T-helper 1 cell treated with Interleukin-12 subunit alpha and Interleukin-12 subunit beta and Interleukin-4 antibody, amounts not matched to agents 30 ng/mL and 1 ng/mL, for 36 hours (primary cell): ENCODE data around the gene NAV2. TPM values are rescaled to one million over a fixed set of nuclear protein-coding genes. Genes with fewer than 3 reads are reported as not detected.

Experiments used
- intact Hi-C: fragments of 100-400 bp; cut with micrococcal nuclease; formaldehyde crosslinking; loops from one replicate; pipeline ENCODE4 v1.15.1; 2024
- total RNA-seq: library from RNA; stranded (reverse); gene quantifications from 2 replicates; pipeline ENCODE4 v1.2.3, GENCODE V29; 2022

Gene NAV2
- total RNA-seq, 1 donor from 2014 or later: 0.29 TPM

- intact Hi-C loops: no loop called here
Measured at GRCh38 chr11:20097319-20098221, 384.9 kb downstream of the NAV2 start.

- intact Hi-C loops: no loop called here
Measured at GRCh38 chr11:20099527-20099926, 386.9 kb downstream of the NAV2 start.

GRCh38 chr11:20102397-20102796 lies 389.8 kb downstream of the NAV2 start:
- intact Hi-C loops: no loop called here

GRCh38 chr11:20103281-20103680 lies 390.6 kb downstream of the NAV2 start:
- intact Hi-C loops: no loop called here

GRCh38 chr11:20105427-20105826 lies 392.8 kb downstream of the NAV2 start:
- intact Hi-C loops: no loop called here

- intact Hi-C loops: no loop called here
Measured at GRCh38 chr11:20109731-20110445, 397.3 kb downstream of the NAV2 start.

- intact Hi-C loops: loop anchor here (1.0 kb wide), 2 partner anchors 160 to 173 kb away; no protein-coding TSS in a partner anchor
Measured at GRCh38 chr11:20110908-20111669, 398.5 kb downstream of the NAV2 start.

GRCh38 chr11:20111871-20112270 lies 399.2 kb downstream of the NAV2 start:
- intact Hi-C loops: loop anchor here (1.0 kb wide), 2 partner anchors 161 to 174 kb away; no protein-coding TSS in a partner anchor

- intact Hi-C loops: no loop called here
Measured at GRCh38 chr11:20112291-20113148, 399.9 kb downstream of the NAV2 start.

- intact Hi-C loops: no loop called here
Measured at GRCh38 chr11:20113149-20113438, 400.5 kb downstream of the NAV2 start.

- intact Hi-C loops: no loop called here
Measured at GRCh38 chr11:20114588-20114987, 402.0 kb downstream of the NAV2 start.

GRCh38 chr11:20116825-20117224 lies 404.2 kb downstream of the NAV2 start:
- intact Hi-C loops: no loop called here

- intact Hi-C loops: no loop called here
Measured at GRCh38 chr11:20117291-20117690, 404.7 kb downstream of the NAV2 start.

GRCh38 chr11:20118209-20118608 lies 405.6 kb downstream of the NAV2 start:
- intact Hi-C loops: no loop called here

GRCh38 chr11:20119315-20119714 lies 406.7 kb downstream of the NAV2 start:
- intact Hi-C loops: no loop called here

GRCh38 chr11:20120134-20120925 lies 407.7 kb downstream of the NAV2 start:
- intact Hi-C loops: no loop called here

GRCh38 chr11:20122131-20122530 lies 409.5 kb downstream of the NAV2 start:
- intact Hi-C loops: no loop called here

GRCh38 chr11:20125927-20126326 lies 413.3 kb downstream of the NAV2 start:
- intact Hi-C loops: loop anchor here (5.0 kb wide), 1 partner anchor 1386 kb away; no protein-coding TSS in a partner anchor

GRCh38 chr11:20126724-20127123 lies 414.1 kb downstream of the NAV2 start:
- intact Hi-C loops: loop anchor here (5.0 kb wide), 1 partner anchor 1386 kb away; no protein-coding TSS in a partner anchor
